ENCODE results near the gene NME5. TPM values are rescaled to one million over a fixed set of nuclear protein-coding genes. Genes with fewer than 3 reads are reported as not detected.

NME5 gene
- total RNA-seq, 1 donor from 2014 or later, result 9.9 TPM

DNA sequence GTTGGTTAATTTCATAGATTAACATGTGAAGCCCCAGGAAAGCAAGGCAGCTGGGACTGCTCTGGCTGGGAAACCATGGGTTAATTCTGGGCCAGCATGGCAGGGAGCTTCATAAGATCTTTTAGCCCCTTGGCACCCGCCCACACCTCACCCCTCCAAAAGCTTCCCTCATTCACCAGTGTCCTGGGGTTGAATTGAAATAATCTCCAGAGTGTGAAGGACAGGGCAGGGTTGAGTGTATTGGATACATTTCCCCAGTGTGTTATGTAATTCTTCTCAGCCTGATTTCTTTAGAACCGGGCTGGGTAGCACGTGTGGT lies 36.0 kb downstream of the NME5 start:
- no peaks in the 10 kb centered on the region for H3K36me3 Mint-ChIP-seq (ENCODE audit: insufficient read depth)
- TF ChIP-seq, protein P1, sequence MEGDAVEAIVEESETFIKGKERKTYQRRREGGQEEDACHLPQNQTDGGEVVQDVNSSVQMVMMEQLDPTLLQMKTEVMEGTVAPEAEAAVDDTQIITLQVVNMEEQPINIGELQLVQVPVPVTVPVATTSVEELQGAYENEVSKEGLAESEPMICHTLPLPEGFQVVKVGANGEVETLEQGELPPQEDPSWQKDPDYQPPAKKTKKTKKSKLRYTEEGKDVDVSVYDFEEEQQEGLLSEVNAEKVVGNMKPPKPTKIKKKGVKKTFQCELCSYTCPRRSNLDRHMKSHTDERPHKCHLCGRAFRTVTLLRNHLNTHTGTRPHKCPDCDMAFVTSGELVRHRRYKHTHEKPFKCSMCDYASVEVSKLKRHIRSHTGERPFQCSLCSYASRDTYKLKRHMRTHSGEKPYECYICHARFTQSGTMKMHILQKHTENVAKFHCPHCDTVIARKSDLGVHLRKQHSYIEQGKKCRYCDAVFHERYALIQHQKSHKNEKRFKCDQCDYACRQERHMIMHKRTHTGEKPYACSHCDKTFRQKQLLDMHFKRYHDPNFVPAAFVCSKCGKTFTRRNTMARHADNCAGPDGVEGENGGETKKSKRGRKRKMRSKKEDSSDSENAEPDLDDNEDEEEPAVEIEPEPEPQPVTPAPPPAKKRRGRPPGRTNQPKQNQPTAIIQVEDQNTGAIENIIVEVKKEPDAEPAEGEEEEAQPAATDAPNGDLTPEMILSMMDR (IDR thresholded peaks at IDR 0.05; ENCODE audit: unreplicated experiment), result no peak
- no peak overlapping the region for H3K27ac Mint-ChIP-seq
- H3K4me3 Mint-ChIP-seq (ENCODE audit: low read depth), result no peak overlapping the region
- DNase-seq (ENCODE audit: low spot score, unreplicated experiment), result no peak
- H3K4me1 Mint-ChIP-seq (ENCODE audit: low read depth), result no peaks in the 10 kb centered on the region
- H3K27me3 Mint-ChIP-seq, result peaks cover 6% of the 10 kb centered on the region
- H3K9me3 Mint-ChIP-seq (ENCODE audit: low read depth), result no peaks in the 10 kb centered on the region

DNA sequence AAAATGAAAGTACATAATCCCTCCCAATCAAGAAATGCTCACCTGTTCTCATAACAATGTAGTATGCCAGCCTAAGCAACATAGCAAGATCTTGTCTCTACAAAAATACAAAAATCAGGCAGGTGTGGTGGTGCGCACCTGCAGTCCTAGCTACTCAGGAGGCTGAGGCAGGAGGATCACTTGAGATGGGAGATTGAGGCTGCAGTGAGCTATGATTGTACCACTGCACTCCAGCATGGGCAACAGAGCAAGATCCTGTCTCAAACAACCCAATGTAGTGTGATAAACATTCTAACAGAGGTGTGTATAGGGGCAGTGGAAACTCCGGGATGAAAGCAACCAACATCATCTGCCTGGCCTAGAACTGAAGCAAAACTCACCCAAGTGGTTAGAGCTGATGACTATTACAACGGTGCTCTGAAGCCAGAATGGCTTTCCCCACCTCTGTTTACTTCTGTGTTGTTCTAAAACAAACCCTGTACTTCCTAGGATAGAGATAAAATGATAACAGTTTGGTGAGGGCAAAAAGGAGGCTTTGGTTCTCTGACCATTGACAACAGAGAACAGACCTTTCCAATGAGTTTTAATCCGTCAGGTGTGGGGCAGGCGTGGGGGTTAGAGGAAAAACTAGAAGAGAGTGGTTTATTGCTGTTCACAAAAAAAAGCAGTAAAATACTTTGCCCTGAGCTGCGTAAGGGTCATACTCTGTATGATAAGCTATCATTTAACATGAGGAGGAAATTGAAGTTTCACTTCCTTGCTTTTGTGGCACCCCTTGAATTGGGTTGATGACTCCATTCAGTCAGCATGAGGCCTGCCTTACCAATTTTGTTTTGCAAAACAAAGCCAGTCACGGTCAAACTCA lies 36.5 kb downstream of the NME5 start:
- Mint-ChIP-seq H3K4me1 (ENCODE audit: low read depth) (no peaks in the 10 kb centered on the region), H3K27me3 (peaks cover 6% of the 10 kb centered on the region), H3K4me3 (ENCODE audit: low read depth) (no peak overlapping the region), H3K9me3 (ENCODE audit: low read depth) (no peaks in the 10 kb centered on the region), H3K36me3 (ENCODE audit: insufficient read depth) (no peaks in the 10 kb centered on the region), H3K27ac (no peak overlapping the region)
- TF ChIP-seq, protein P1 (IDR thresholded peaks at IDR 0.05; ENCODE audit: unreplicated experiment), result no peak
- no peak for DNase-seq (ENCODE audit: low spot score, unreplicated experiment)

- Mint-ChIP-seq H3K9me3 (ENCODE audit: low read depth) (no peaks in the 10 kb centered on the region), H3K4me3 (ENCODE audit: low read depth) (no peak overlapping the region), H3K36me3 (ENCODE audit: insufficient read depth) (no peaks in the 10 kb centered on the region), H3K27ac (no peak overlapping the region), H3K4me1 (ENCODE audit: low read depth) (peaks cover 3% of the 10 kb centered on the region), H3K27me3 (peaks cover 11% of the 10 kb centered on the region)
- no peak for DNase-seq (ENCODE audit: low spot score, unreplicated experiment)
- TF ChIP-seq, protein P1 (IDR thresholded peaks at IDR 0.05; ENCODE audit: unreplicated experiment), result no peak
Measured at GRCh38 chr5:138096997-138097828, 42.0 kb downstream of the NME5 start.

DNA sequence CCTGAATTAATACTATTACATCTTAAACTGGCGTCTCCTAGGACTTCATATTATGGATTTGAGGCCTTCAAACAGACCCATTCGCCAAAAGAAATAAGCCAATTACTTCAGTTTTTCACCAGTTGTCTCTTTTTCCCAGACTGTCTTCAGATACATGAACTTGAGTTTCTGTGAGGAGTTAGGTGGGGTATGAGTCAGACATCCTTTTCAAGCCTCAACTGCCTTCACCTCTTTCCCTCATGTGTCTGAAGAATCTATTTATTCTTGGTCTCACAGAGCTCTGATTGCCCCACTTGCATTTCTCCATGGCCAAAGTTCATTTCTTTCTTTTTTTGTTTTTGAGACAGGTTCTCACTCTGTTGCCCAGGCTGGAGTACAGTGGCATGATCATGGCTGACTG lies 42.9 kb downstream of the NME5 start:
- H3K4me3 Mint-ChIP-seq (ENCODE audit: low read depth), result no peak overlapping the region
- TF ChIP-seq, protein P1 (IDR thresholded peaks at IDR 0.05; ENCODE audit: unreplicated experiment), result no peak
- peaks cover 11% of the 10 kb centered on the region for H3K27me3 Mint-ChIP-seq
- H3K4me1 Mint-ChIP-seq (ENCODE audit: low read depth), result peaks cover 3% of the 10 kb centered on the region
- DNase-seq (ENCODE audit: low spot score, unreplicated experiment), result no peak
- no peaks in the 10 kb centered on the region for H3K9me3 Mint-ChIP-seq (ENCODE audit: low read depth)
- no peaks in the 10 kb centered on the region for H3K36me3 Mint-ChIP-seq (ENCODE audit: insufficient read depth)
- no peak overlapping the region for H3K27ac Mint-ChIP-seq

- Mint-ChIP-seq H3K9me3 (ENCODE audit: low read depth) (no peaks in the 10 kb centered on the region), H3K36me3 (ENCODE audit: insufficient read depth) (no peaks in the 10 kb centered on the region), H3K27ac (peak overlapping the region; percentile 26), H3K4me3 (ENCODE audit: low read depth) (no peak overlapping the region), H3K4me1 (ENCODE audit: low read depth) (peaks cover 3% of the 10 kb centered on the region), H3K27me3 (peaks cover 8% of the 10 kb centered on the region)
- DNase-seq (ENCODE audit: low spot score, unreplicated experiment), result no peak
- TF ChIP-seq, protein P1 (IDR thresholded peaks at IDR 0.05; ENCODE audit: unreplicated experiment), result no peak
Measured at GRCh38 chr5:138095100-138095907, 43.9 kb downstream of the NME5 start.
